HepG2 (cell line): Measurements from ENCODE around the gene ATG7. TPM values are rescaled to one million over a fixed set of nuclear protein-coding genes. Genes with fewer than 3 reads are reported as not detected.

Source experiments
- ATAC-seq: fragments of 200-7000 bp; cut with Tn5 transposase; 3 replicates; pipeline ENCODE4 v1.9.1; 2020; ENCODE audit warnings: mild to moderate bottlenecking, moderate library complexity
- BruUV-seq: library from RNA; stranded (reverse); fragments of 400-500 nt; replicated peaks from 2 replicates; lab custom pipeline; 2021; lab: Mats Ljungman, UMichigan
- CTCF ChIA-PET: fragments of 300-600 bp; formaldehyde crosslinking; extraction: SDS; loops from one replicate; lab custom pipeline; 2021; ENCODE audit warnings: low total read pairs, inconsistent platforms, low intra/inter-chr PET ratio; lab: Yijun Ruan, JAX
- POLR2A ChIA-PET: fragments of 350-600 bp; sonication (Branson Sonifier 250); formaldehyde crosslinking; loops from one replicate; lab custom pipeline; 2020; ENCODE audit warnings: antibody characterized with exemption, inconsistent platforms; lab: Yijun Ruan, JAX
- DNase-seq: peaks from one replicate; pipeline ENCODE4 v3.0.0-alpha.2; 2015; ENCODE audit warnings: low spot score
- FAIRE-seq: peaks from 3 replicates; lab custom pipeline; 2011; peaks lifted over from hg19 to GRCh38; lab: Jason Lieb, UNC
- H2AFZ ChIP-seq: one replicate; pipeline ENCODE4 v1.6.1; 2011; ENCODE audit warnings: low read length, inconsistent platforms
- H3K27ac ChIP-seq: fragments of 300-600 bp; 3 replicates; pipeline ENCODE4 v1.8.0; 2011; ENCODE audit warnings: mixed run types, mild to moderate bottlenecking, mixed read lengths, low read length, inconsistent platforms; ENCODE audit not compliant: insufficient read depth; ENCODE audit errors: extremely low read length
- H3K27me3 ChIP-seq, 2 experiments: fragments of 200-600 bp in 1 of 2; 2 replicates in 1 of 2; 3 replicates in 1 of 2; pipeline versions ENCODE4 v1.6.0 to v1.8.0; 2011; ENCODE audit warnings: low read length in 2 of 2, mild to moderate bottlenecking in 2 of 2, moderate library complexity in 2 of 2, inconsistent platforms in 1 of 2; ENCODE audit not compliant: insufficient read depth in 2 of 2, control insufficient read depth in 1 of 2
- H3K36me3 ChIP-seq, 2 experiments: fragments of 200-600 bp in 1 of 2; replicated peaks in 1 of 2; 2 replicates in 1 of 2; 3 replicates in 1 of 2; pipeline versions ENCODE4 v1.5.1 to v1.8.0; 2011; ENCODE audit warnings: low read length in 2 of 2, inconsistent platforms in 1 of 2; ENCODE audit not compliant: insufficient read depth in 2 of 2, control insufficient read depth in 1 of 2
- H3K4me1 ChIP-seq: 2 replicates; pipeline ENCODE4 v1.5.1; 2012; ENCODE audit warnings: low read length, inconsistent platforms; ENCODE audit not compliant: insufficient read depth
- H3K4me2 ChIP-seq: 2 replicates; pipeline ENCODE4 v1.6.0; 2011; ENCODE audit warnings: low read depth, low read length, inconsistent platforms
- H3K4me3 ChIP-seq, 3 experiments: fragments of 200-600 bp in 1 of 3; sonication (generic), shearing (Covaris generic) in 1 of 3; replicated peaks in 1 of 3; 2 replicates each; pipeline ENCODE4 v1.5.1; 2011 to 2016; ENCODE audit warnings: low read length in 3 of 3, inconsistent platforms in 2 of 3, low read depth in 2 of 3, mild to moderate bottlenecking in 2 of 3, control low read depth in 1 of 3, mixed read lengths in 1 of 3; ENCODE audit not compliant: insufficient read depth in 1 of 3
- H3K79me2 ChIP-seq: one replicate; pipeline ENCODE4 v1.6.1; 2011; ENCODE audit warnings: low read length, inconsistent platforms; ENCODE audit not compliant: insufficient read depth
- H3K9ac ChIP-seq: 2 replicates; pipeline ENCODE4 v1.6.0; 2011; ENCODE audit warnings: mild to moderate bottlenecking, low read depth, low read length, inconsistent platforms; ENCODE audit not compliant: insufficient read depth
- H3K9me3 ChIP-seq: 2 replicates; pipeline ENCODE4 v1.5.1; 2012; ENCODE audit warnings: mild to moderate bottlenecking, low read length
- H4K20me1 ChIP-seq: 2 replicates; pipeline ENCODE4 v1.6.0; 2011; ENCODE audit warnings: inconsistent platforms, mild to moderate bottlenecking, low read length, moderate library complexity; ENCODE audit not compliant: insufficient read depth
- ARNT ChIP-seq: fragments of 450-650 bp; IDR thresholded peaks from 2 replicates; pipeline ENCODE4 v1.6.1; 2017
- JUNB ChIP-seq: sonication (generic); formaldehyde crosslinking; IDR thresholded peaks from 2 replicates; pipeline ENCODE4 v1.8.0; 2022; ENCODE audit warnings: missing genetic modification reagents, mild to moderate bottlenecking, borderline replicate concordance
- SMAD3 ChIP-seq: sonication (generic); formaldehyde crosslinking; IDR thresholded peaks from 2 replicates; pipeline ENCODE4 v1.4.0; 2020; ENCODE audit warnings: missing genetic modification reagents
- U2AF1 ChIP-seq: fragments of 200-400 bp; formaldehyde crosslinking; optimal IDR thresholded peaks from 2 replicates; pipeline ENCODE3; 2017; ENCODE audit warnings: mild to moderate bottlenecking, low read depth, low read length
- ZNF138 ChIP-seq: sonication (generic); formaldehyde crosslinking; IDR thresholded peaks from 2 replicates; pipeline ENCODE4 v1.5.0; 2020; ENCODE audit warnings: mild to moderate bottlenecking, low read depth, missing genetic modification reagents
- ZNF143 ChIP-seq: sonication (generic); formaldehyde crosslinking; IDR thresholded peaks from 2 replicates; pipeline ENCODE4 v1.4.0; 2020; ENCODE audit warnings: missing genetic modification reagents
- ZNF234 ChIP-seq: sonication (generic); formaldehyde crosslinking; conservative IDR thresholded peaks from 2 replicates; pipeline ENCODE4 v1.5.1; 2020; ENCODE audit warnings: mild to moderate bottlenecking, missing genetic modification reagents
- ZNF350 ChIP-seq: sonication (generic); formaldehyde crosslinking; IDR thresholded peaks from 2 replicates; pipeline ENCODE4 v1.4.0; 2020; ENCODE audit warnings: mild to moderate bottlenecking, low read depth, missing genetic modification reagents, borderline replicate concordance
- ZNF383 ChIP-seq: sonication (generic); formaldehyde crosslinking; IDR thresholded peaks from 2 replicates; pipeline ENCODE4 v1.4.0; 2020; ENCODE audit warnings: missing genetic modification reagents, mild to moderate bottlenecking, borderline replicate concordance
- ZNF781 ChIP-seq: sonication (generic); formaldehyde crosslinking; IDR thresholded peaks from 2 replicates; pipeline ENCODE4 v1.5.1; 2020; ENCODE audit warnings: borderline replicate concordance, mild to moderate bottlenecking, missing genetic modification reagents; ENCODE audit errors: not compliant biosample characterization
- ZNF850 ChIP-seq: sonication (generic); formaldehyde crosslinking; conservative IDR thresholded peaks from 2 replicates; pipeline ENCODE4 v1.9.0; 2021; ENCODE audit warnings: mild to moderate bottlenecking, missing genetic modification reagents
- WGBS: methylation state at CpG from one replicate; pipeline ENCODE4 v1.1.6; 2017; ENCODE audit warnings: low lambda C conversion rate; 5-methylcytosine and 5-hydroxymethylcytosine counted together
- in situ Hi-C: cut with HindIII; loops from 2 replicates; pipeline ENCODE4 v1.10.0; 2017; ENCODE audit warnings: low pct_unique_long_range_greater_than_20kb; ENCODE audit not compliant: extremely low pct_ligation_motif_present
- intact Hi-C: fragments of 100-400 bp; cut with micrococcal nuclease; formaldehyde crosslinking; loops from one replicate; pipeline ENCODE4 v1.10.0; 2022; ENCODE audit not compliant: unreplicated experiment
- polyA plus RNA-seq, 8 experiments: library from polyadenylated mRNA; depleted of rRNA in 3 of 8; stranded (reverse) in 7 of 8; unstranded in 1 of 8; fragments of >200 nt; fragmentation: Illumina TruSeq in 4 of 8; extraction: Trizol in 4 of 8; gene quantifications; 2 replicates each; pipeline versions ENCODE4 v1.2.1 to v1.2.3, GENCODE V29; 2011 to 2016; ENCODE audit warnings: low read depth in 4 of 8, missing spikeins in 1 of 8, mixed read lengths in 1 of 8; ENCODE audit not compliant: insufficient read depth in 1 of 8
- total RNA-seq, 5 experiments: library from RNA; depleted of rRNA; stranded (reverse); fragments of >200 nt; fragmentation: Illumina TruSeq; extraction: Trizol; gene quantifications; 2 replicates each; pipeline ENCODE4 v1.2.3, GENCODE V29; 2016; ENCODE audit warnings: low read depth in 1 of 5
- TF ChIP-seq, protein P1 (sequence below): sonication (generic); formaldehyde crosslinking; IDR thresholded peaks from 2 replicates; pipeline ENCODE4 v1.4.0; 2020; ENCODE audit warnings: mild to moderate bottlenecking, missing genetic modification reagents
- TF ChIP-seq, protein P2 (sequence below): fragments of 450-650 bp; IDR thresholded peaks from 2 replicates; pipeline ENCODE4 v1.6.1; 2017

The ATG7 gene
- total and polyA plus RNA-seq, 2 of the 13 experiments (the other 11 are each of a cell fraction or from before 2014, with no cell fraction given): 7.8 to 22.1 TPM

- no TSS peak for BruUV-seq
- Histone ChIP-seq H3K9me3 (no peaks in the 10 kb centered on the region), H3K27ac (no peak overlapping the region), H3K9ac (no peak overlapping the region), H4K20me1 (no peaks in the 10 kb centered on the region), H3K79me2 (no peaks in the 10 kb centered on the region), H3K27me3 (peaks cover 4 to 19% of the 10 kb centered on the region in 2 experiments; a peak in 4 of 5 replicates), H3K4me1 (no peaks in the 10 kb centered on the region), H2AFZ (no peak overlapping the region), H3K4me3 (no peak overlapping the region), H3K4me2 (no peak overlapping the region), H3K36me3 (no peaks in the 10 kb centered on the region)
- WGBS: 13% methylated on average over 3 of the region's 4 CpGs
- TF ChIP-seq, protein P1, sequence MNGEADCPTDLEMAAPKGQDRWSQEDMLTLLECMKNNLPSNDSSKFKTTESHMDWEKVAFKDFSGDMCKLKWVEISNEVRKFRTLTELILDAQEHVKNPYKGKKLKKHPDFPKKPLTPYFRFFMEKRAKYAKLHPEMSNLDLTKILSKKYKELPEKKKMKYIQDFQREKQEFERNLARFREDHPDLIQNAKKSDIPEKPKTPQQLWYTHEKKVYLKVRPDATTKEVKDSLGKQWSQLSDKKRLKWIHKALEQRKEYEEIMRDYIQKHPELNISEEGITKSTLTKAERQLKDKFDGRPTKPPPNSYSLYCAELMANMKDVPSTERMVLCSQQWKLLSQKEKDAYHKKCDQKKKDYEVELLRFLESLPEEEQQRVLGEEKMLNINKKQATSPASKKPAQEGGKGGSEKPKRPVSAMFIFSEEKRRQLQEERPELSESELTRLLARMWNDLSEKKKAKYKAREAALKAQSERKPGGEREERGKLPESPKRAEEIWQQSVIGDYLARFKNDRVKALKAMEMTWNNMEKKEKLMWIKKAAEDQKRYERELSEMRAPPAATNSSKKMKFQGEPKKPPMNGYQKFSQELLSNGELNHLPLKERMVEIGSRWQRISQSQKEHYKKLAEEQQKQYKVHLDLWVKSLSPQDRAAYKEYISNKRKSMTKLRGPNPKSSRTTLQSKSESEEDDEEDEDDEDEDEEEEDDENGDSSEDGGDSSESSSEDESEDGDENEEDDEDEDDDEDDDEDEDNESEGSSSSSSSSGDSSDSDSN (CRISPR knock-in tag): no peak
- no peak for TF ChIP-seq ZNF850 (CRISPR knock-in tag)
- no peak for TF ChIP-seq ZNF350
- no peak for TF ChIP-seq ZNF234 (CRISPR knock-in tag)
- TF ChIP-seq ZNF138 (CRISPR knock-in tag): no peak
- no peak for TF ChIP-seq ZNF383 (CRISPR knock-in tag)
- TF ChIP-seq JUNB (CRISPR knock-in tag): no peak
- TF ChIP-seq, protein P2, sequence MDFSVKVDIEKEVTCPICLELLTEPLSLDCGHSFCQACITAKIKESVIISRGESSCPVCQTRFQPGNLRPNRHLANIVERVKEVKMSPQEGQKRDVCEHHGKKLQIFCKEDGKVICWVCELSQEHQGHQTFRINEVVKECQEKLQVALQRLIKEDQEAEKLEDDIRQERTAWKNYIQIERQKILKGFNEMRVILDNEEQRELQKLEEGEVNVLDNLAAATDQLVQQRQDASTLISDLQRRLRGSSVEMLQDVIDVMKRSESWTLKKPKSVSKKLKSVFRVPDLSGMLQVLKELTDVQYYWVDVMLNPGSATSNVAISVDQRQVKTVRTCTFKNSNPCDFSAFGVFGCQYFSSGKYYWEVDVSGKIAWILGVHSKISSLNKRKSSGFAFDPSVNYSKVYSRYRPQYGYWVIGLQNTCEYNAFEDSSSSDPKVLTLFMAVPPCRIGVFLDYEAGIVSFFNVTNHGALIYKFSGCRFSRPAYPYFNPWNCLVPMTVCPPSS: no peak
- TF ChIP-seq ZNF143: no peak
- TF ChIP-seq ARNT: no peak
- TF ChIP-seq ZNF781 (CRISPR knock-in tag): no peak
- no peak for TF ChIP-seq SMAD3 (CRISPR knock-in tag)
- TF ChIP-seq U2AF1: no peak
- CTCF ChIA-PET: no interaction called here
- DNase-seq (no peak), ATAC-seq (no peak), FAIRE-seq (no peak)
- intact Hi-C loops (no loop called here), in situ Hi-C loops (no loop called here)
- POLR2A ChIA-PET: no interaction called here
Measured at GRCh38 chr3:11228041-11228440, 44.2 kb upstream of the ATG7 start.
